Measurements from ENCODE around the gene CAMK1. TPM values are rescaled to one million over a fixed set of nuclear protein-coding genes. Genes with fewer than 3 reads are reported as not detected.

Gene CAMK1
- total and polyA plus RNA-seq, 9 donors, result 12.3 to 22.0 (median 17.4) TPM

GRCh38 chr3:9794400-9794799 lies 24.7 kb upstream of the CAMK1 start:
- no peaks in the 10 kb centered on the region for H3K9me3 ChIP-seq (replicated peaks; ENCODE audit: control insufficient read depth, low read depth, low read length)
- no peak for DNase-seq
- H3K27ac ChIP-seq (ENCODE audit: low read length), result no peak overlapping the region
- H3K36me3 ChIP-seq (ENCODE audit: control insufficient read depth, insufficient read depth, low read length), result peaks cover 43% of the 10 kb centered on the region
- no peak overlapping the region for H3K4me3 ChIP-seq (ENCODE audit: low read length)
- H3K27me3 ChIP-seq (ENCODE audit: control insufficient read depth, insufficient read depth, low read length), result no peaks in the 10 kb centered on the region
- peaks cover 17% of the 10 kb centered on the region for H3K4me1 ChIP-seq (ENCODE audit: control insufficient read depth, insufficient read depth, low read length)
- WGBS (ENCODE audit: insufficient coverage), result 94% methylated on average over 9 of the region's 11 CpGs

- peaks cover 42% of the 10 kb centered on the region for H3K36me3 ChIP-seq (ENCODE audit: control insufficient read depth, insufficient read depth, low read length)
- H3K4me3 ChIP-seq (ENCODE audit: low read length), result peak overlapping the region; percentile 98
- peak; percentile 40 for DNase-seq
- no peaks in the 10 kb centered on the region for H3K9me3 ChIP-seq (replicated peaks; ENCODE audit: control insufficient read depth, low read depth, low read length)
- 0% methylated on average over 20 of the region's 23 CpGs for WGBS (ENCODE audit: insufficient coverage)
- no peaks in the 10 kb centered on the region for H3K27me3 ChIP-seq (ENCODE audit: control insufficient read depth, insufficient read depth, low read length)
- peaks cover 17% of the 10 kb centered on the region for H3K4me1 ChIP-seq (ENCODE audit: control insufficient read depth, insufficient read depth, low read length)
- peak overlapping the region; percentile 95 for H3K27ac ChIP-seq (ENCODE audit: low read length)
Measured at GRCh38 chr3:9793161-9793781, 23.5 kb upstream of the CAMK1 start.

GRCh38 chr3:9792405-9793160 lies 22.8 kb upstream of the CAMK1 start, which contains the start of the genes ARPC4 and TADA3:
TSS of gene ARPC4 (plus strand) at chr3:9793082. CDS start at chr3:9793122, 40 bp downstream.
TSS of gene TADA3 (minus strand) at chr3:9792473. CDS start at chr3:9791466, 1,007 bp downstream.
- Histone ChIP-seq H3K9me3 (replicated peaks; ENCODE audit: control insufficient read depth, low read depth, low read length) (no peaks in the 10 kb centered on the region), H3K27me3 (ENCODE audit: control insufficient read depth, insufficient read depth, low read length) (no peaks in the 10 kb centered on the region), H3K36me3 (ENCODE audit: control insufficient read depth, insufficient read depth, low read length) (peaks cover 40% of the 10 kb centered on the region), H3K4me3 (ENCODE audit: low read length) (peak within 1 kb of the TSS; percentile 98), H3K27ac (ENCODE audit: low read length) (peak within 1 kb of the TSS; percentile 95), H3K4me1 (ENCODE audit: control insufficient read depth, insufficient read depth, low read length) (peaks cover 17% of the 10 kb centered on the region)
- WGBS (ENCODE audit: insufficient coverage), result under 1% methylated on average over 57 of the region's 65 CpGs
- peak; percentile 99 for DNase-seq

DNA sequence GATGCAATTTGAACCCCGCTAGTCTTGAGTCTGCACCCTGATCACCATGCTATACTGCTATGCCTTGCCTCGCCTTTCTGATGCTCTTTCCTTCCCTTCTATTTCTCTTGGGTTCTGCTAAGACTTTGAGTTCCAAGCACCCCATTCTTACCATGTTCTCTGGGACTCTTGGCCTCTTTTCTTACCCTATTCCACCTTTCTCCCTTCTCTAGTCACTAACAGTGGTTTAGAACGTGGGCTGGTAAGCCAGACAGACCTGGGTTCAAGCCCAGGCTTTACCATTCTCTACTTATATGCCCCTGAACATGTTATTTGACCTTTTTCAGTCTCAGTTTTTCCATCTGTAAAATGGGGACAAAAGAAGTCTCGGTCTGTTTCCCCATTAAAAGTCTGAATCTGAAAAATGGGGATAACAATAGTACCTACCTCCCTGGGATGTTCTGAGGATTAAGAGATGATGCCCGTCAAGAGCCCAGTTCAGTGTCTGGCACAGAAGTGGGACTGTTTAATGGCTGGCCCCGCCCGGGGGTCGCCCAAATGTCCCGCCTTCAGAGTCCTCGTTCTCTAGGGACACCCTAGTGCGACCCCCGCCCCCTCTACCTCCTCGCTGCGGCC lies 22.1 kb upstream of the CAMK1 start:
- Histone ChIP-seq H3K27me3 (ENCODE audit: control insufficient read depth, insufficient read depth, low read length) (no peaks in the 10 kb centered on the region), H3K9me3 (replicated peaks; ENCODE audit: control insufficient read depth, low read depth, low read length) (no peaks in the 10 kb centered on the region), H3K27ac (ENCODE audit: low read length) (peak overlapping the region; percentile 95), H3K4me1 (ENCODE audit: control insufficient read depth, insufficient read depth, low read length) (peaks cover 17% of the 10 kb centered on the region), H3K36me3 (ENCODE audit: control insufficient read depth, insufficient read depth, low read length) (peaks cover 39% of the 10 kb centered on the region), H3K4me3 (ENCODE audit: low read length) (peak overlapping the region; percentile 98)
- DNase-seq, result no peak
- 91% methylated on average over 2 of the region's 14 CpGs for WGBS (ENCODE audit: insufficient coverage)

DNA sequence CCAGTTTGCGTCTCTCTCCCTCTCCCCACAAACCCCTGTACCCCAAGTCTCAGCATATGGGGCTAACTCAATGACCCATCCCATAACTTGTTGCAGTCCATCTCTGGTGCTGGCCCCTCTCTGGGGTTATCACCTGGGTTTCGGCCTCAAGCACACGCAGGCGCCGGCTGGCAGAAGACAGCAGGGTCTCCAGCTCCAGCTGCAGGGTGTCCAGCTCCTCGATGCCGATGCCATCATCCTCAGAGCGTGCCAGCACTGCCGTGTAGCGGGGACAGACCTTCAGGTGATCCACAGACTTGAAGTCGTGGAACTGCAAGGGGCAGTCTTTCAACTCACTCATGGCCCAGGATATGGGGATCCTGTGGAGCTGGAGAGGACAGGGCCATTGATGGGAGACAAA lies 21.4 kb upstream of the CAMK1 start:
- H3K4me3 ChIP-seq (ENCODE audit: low read length), result no peak overlapping the region
- peaks cover 17% of the 10 kb centered on the region for H3K4me1 ChIP-seq (ENCODE audit: control insufficient read depth, insufficient read depth, low read length)
- H3K27me3 ChIP-seq (ENCODE audit: control insufficient read depth, insufficient read depth, low read length), result no peaks in the 10 kb centered on the region
- no peaks in the 10 kb centered on the region for H3K9me3 ChIP-seq (replicated peaks; ENCODE audit: control insufficient read depth, low read depth, low read length)
- peaks cover 42% of the 10 kb centered on the region for H3K36me3 ChIP-seq (ENCODE audit: control insufficient read depth, insufficient read depth, low read length)
- H3K27ac ChIP-seq (ENCODE audit: low read length), result no peak overlapping the region
- DNase-seq, result no peak
- 83% methylated on average over 11 of the region's 11 CpGs for WGBS (ENCODE audit: insufficient coverage)

- Histone ChIP-seq H3K9me3 (replicated peaks; ENCODE audit: control insufficient read depth, low read depth, low read length) (no peaks in the 10 kb centered on the region), H3K27me3 (ENCODE audit: control insufficient read depth, insufficient read depth, low read length) (no peaks in the 10 kb centered on the region), H3K4me3 (ENCODE audit: low read length) (no peak overlapping the region), H3K4me1 (ENCODE audit: control insufficient read depth, insufficient read depth, low read length) (peaks cover 7% of the 10 kb centered on the region), H3K27ac (ENCODE audit: low read length) (no peak overlapping the region), H3K36me3 (ENCODE audit: control insufficient read depth, insufficient read depth, low read length) (peaks cover 63% of the 10 kb centered on the region)
- no peak for DNase-seq
- 83% methylated on average over 5 of the region's 6 CpGs for WGBS (ENCODE audit: insufficient coverage)
Measured at GRCh38 chr3:9787714-9788113, 18.0 kb upstream of the CAMK1 start.

DNA sequence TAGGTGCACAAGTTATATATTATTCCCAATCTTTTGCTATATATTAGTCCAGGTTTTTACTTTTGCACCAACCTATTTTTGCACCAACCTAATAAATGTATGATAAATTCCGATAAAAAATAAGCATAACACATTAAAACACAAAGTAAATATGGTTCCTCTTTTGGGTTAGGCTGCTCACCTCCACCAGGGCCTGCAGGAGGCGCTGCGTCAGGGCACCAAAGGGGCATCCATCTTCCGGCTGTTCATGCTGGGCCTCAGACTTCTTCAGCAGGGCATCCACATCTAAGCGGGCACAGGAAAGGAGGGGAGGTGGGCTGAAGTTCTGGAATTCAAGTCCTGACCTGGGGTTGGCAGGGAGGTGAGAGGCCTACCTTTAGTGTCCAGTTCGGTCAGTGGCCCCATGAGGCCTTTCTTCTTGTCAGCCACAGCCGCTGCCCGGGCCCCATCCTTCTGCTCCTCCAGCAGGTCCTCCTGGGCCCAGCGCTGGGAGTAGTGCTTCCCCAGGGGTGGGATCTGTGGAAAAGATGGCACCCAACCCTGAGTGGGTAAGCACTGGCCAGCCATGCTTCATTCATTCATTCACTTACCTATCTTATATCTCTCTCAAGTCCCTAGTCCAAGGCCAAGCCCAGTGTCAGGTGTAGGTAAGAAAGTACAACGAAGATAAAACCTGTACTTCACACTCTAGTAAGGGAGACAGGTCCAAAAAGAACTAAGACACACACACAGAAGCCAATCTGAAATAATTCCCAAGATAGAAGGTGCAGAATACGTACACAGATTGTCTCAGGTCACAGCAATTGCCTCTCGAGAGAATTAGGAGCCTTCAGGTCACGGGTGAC lies 17.3 kb upstream of the CAMK1 start:
- Histone ChIP-seq H3K27ac (ENCODE audit: low read length) (no peak overlapping the region), H3K9me3 (replicated peaks; ENCODE audit: control insufficient read depth, low read depth, low read length) (no peaks in the 10 kb centered on the region)

DNA sequence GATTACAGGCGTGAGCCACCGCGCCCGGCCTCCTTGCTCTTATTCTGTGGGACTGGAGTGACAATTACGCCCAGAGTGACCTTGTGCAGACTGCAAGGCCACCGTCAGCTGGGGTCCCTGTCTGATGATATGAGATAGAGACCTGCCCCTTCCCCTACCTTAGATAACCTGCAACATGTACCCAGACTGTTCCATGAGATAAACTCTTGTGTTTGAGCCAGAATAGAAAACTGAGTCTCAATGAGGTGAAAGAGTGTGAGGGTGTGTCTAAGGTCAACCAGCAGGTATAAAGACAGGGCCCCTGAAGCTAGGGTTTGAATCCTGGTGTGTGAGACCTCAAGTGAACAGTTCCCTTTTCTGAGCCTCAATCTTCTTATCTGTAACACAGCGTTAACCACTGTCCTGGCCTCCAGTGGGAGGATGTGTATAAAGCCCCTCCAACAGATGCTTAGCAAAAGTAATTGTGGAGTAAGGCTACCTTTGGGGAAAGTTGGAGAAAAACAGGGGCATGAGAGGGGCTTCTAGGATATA lies 16.5 kb upstream of the CAMK1 start:
- H3K4me3 ChIP-seq (ENCODE audit: low read length), result no peak overlapping the region
- no peak for DNase-seq
- peaks cover 72% of the 10 kb centered on the region for H3K36me3 ChIP-seq (ENCODE audit: control insufficient read depth, insufficient read depth, low read length)
- WGBS (ENCODE audit: insufficient coverage), result no CpG with 5 or more reads among the region's 7 CpGs
- H3K9me3 ChIP-seq (replicated peaks; ENCODE audit: control insufficient read depth, low read depth, low read length), result no peaks in the 10 kb centered on the region
- no peak overlapping the region for H3K27ac ChIP-seq (ENCODE audit: low read length)
- H3K4me1 ChIP-seq (ENCODE audit: control insufficient read depth, insufficient read depth, low read length), result peaks cover under 1% of the 10 kb centered on the region
- H3K27me3 ChIP-seq (ENCODE audit: control insufficient read depth, insufficient read depth, low read length), result no peaks in the 10 kb centered on the region

More for the DNA sequence above, 17.3 kb upstream of the CAMK1 start:
- Histone ChIP-seq H3K27me3 (ENCODE audit: control insufficient read depth, insufficient read depth, low read length) (no peaks in the 10 kb centered on the region), H3K4me3 (ENCODE audit: low read length) (no peak overlapping the region), H3K4me1 (ENCODE audit: control insufficient read depth, insufficient read depth, low read length) (peaks cover 7% of the 10 kb centered on the region), H3K36me3 (ENCODE audit: control insufficient read depth, insufficient read depth, low read length) (peaks cover 67% of the 10 kb centered on the region)
- WGBS (ENCODE audit: insufficient coverage), result 84% methylated on average over 4 of the region's 13 CpGs
- DNase-seq, result no peak

GRCh38 chr3:9785602-9786001 lies 15.9 kb upstream of the CAMK1 start:
- no peaks in the 10 kb centered on the region for H3K4me1 ChIP-seq (ENCODE audit: control insufficient read depth, insufficient read depth, low read length)
- no peak for DNase-seq
- WGBS (ENCODE audit: insufficient coverage), result 88% methylated on average over 5 of the region's 7 CpGs
- H3K36me3 ChIP-seq (ENCODE audit: control insufficient read depth, insufficient read depth, low read length), result peaks cover 73% of the 10 kb centered on the region
- H3K9me3 ChIP-seq (replicated peaks; ENCODE audit: control insufficient read depth, low read depth, low read length), result no peaks in the 10 kb centered on the region
- no peaks in the 10 kb centered on the region for H3K27me3 ChIP-seq (ENCODE audit: control insufficient read depth, insufficient read depth, low read length)
- no peak overlapping the region for H3K27ac ChIP-seq (ENCODE audit: low read length)
- no peak overlapping the region for H3K4me3 ChIP-seq (ENCODE audit: low read length)

Data from muscle of leg (tissue), 11 donors.